MM.1S (cell line): Measurements from ENCODE around the gene NOX1.
"Not testable (repeated sequence)": the region's sequence is repeated elsewhere in the genome, so short reads cannot be mapped to it uniquely, and the experiment has no call there.

Experiments
- EZH2 ChIP-seq: fragments of 300-600 bp; sonication (generic); optimal IDR thresholded peaks from 2 replicates; pipeline ENCODE3; 2017; ENCODE audit warnings: low read depth, mild to moderate bottlenecking, antibody characterized with exemption, low read length, mixed read lengths
- EZH2phosphoT487 ChIP-seq: fragments of 300-600 bp; sonication (generic); IDR thresholded peaks from 2 replicates; pipeline ENCODE4 v1.6.1; 2018; ENCODE audit warnings: antibody characterized with exemption, low read length
- TF ChIP-seq, protein P1 (sequence below): fragments of 300-600 bp; sonication (generic); IDR thresholded peaks from 2 replicates; pipeline ENCODE4 v1.5.1; 2016; ENCODE audit warnings: antibody characterized with exemption, low read length, mixed read lengths

DNA sequence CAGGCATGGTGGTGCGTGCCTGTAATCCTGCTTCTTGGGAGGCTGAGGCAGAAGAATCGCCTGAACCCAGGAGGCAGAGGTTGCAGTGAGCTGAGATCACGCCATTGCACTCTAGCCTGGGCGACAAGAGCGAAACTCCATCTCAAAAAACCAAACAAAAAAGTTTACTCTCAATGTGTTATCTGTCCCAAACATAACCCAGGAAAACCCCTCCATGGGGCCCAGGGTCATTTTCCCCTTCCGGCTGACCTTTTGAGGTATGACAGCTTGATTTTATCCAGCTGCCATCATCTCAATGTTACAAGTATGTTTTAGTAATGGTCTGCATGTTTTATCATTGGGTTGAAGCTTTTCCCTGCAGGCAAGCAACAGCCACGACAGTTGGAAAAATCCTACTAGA lies 77.8 kb downstream of the NOX1 start:
- TF ChIP-seq, protein P1, sequence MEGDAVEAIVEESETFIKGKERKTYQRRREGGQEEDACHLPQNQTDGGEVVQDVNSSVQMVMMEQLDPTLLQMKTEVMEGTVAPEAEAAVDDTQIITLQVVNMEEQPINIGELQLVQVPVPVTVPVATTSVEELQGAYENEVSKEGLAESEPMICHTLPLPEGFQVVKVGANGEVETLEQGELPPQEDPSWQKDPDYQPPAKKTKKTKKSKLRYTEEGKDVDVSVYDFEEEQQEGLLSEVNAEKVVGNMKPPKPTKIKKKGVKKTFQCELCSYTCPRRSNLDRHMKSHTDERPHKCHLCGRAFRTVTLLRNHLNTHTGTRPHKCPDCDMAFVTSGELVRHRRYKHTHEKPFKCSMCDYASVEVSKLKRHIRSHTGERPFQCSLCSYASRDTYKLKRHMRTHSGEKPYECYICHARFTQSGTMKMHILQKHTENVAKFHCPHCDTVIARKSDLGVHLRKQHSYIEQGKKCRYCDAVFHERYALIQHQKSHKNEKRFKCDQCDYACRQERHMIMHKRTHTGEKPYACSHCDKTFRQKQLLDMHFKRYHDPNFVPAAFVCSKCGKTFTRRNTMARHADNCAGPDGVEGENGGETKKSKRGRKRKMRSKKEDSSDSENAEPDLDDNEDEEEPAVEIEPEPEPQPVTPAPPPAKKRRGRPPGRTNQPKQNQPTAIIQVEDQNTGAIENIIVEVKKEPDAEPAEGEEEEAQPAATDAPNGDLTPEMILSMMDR, result not testable (repeated sequence)
- not testable (repeated sequence) for TF ChIP-seq EZH2, EZH2phosphoT487
